Activated T-helper 17 cell treated with anti-CD3 and anti-CD28 coated beads, Interleukin-2, amount 50 U/mL, for 72 hours (primary cell): Measurements from ENCODE around the gene SCAMP3. TPM values are rescaled to one million over a fixed set of nuclear protein-coding genes. Genes with fewer than 3 reads are reported as not detected.
"Not testable (repeated sequence)": the region's sequence is repeated elsewhere in the genome, so short reads cannot be mapped to it uniquely, and the experiment has no call there.

ENCODE experiments used
- ATAC-seq: fragments of 150-1000 bp; cut with Tn5 transposase; replicated peaks from 2 replicates; pipeline ENCODE4 v1.10.0; 2021; ENCODE audit warnings: mild to moderate bottlenecking, moderate library complexity
- H3K27ac Mint-ChIP-seq: one replicate; pipeline ENCODE4 v1.8.0; 2022; ENCODE audit warnings: mixed read lengths
- H3K27me3 Mint-ChIP-seq: one replicate; pipeline ENCODE4 v1.8.0; 2022; ENCODE audit warnings: mixed read lengths
- H3K36me3 Mint-ChIP-seq: one replicate; pipeline ENCODE4 v1.8.0; 2022; ENCODE audit warnings: low read depth, mild to moderate bottlenecking, mixed read lengths
- H3K4me1 Mint-ChIP-seq: one replicate; pipeline ENCODE4 v1.8.0; 2022; ENCODE audit warnings: mixed read lengths
- H3K4me3 Mint-ChIP-seq: one replicate; pipeline ENCODE4 v1.8.0; 2022; ENCODE audit warnings: mild to moderate bottlenecking, mixed read lengths
- H3K9me3 Mint-ChIP-seq: one replicate; pipeline ENCODE4 v1.8.0; 2022; ENCODE audit warnings: mixed read lengths
- total RNA-seq, 2 donors: library from RNA; stranded (reverse); gene quantifications; one replicate each; pipeline ENCODE4 v1.2.3, GENCODE V29; 2022

SCAMP3 gene
- total RNA-seq, 2 donors from 2014 or later: 84.0 to 123 TPM

GRCh38 chr1:155241069-155241679 is 21.0 kb downstream of the SCAMP3 start:
- peaks cover 22% of the 10 kb centered on the region for H3K4me1 Mint-ChIP-seq

GRCh38 chr1:155236451-155236850 is 25.7 kb downstream of the SCAMP3 start:
- Mint-ChIP-seq H3K4me3 (no peak overlapping the region), H3K9me3 (no peaks in the 10 kb centered on the region), H3K27me3 (no peaks in the 10 kb centered on the region), H3K36me3 (peaks cover 44% of the 10 kb centered on the region), H3K27ac (peak overlapping the region; percentile 58), H3K4me1 (peaks cover 13% of the 10 kb centered on the region)
- ATAC-seq: no peak

More at GRCh38 chr1:155241069-155241679, 21.0 kb downstream of the SCAMP3 start:
- ATAC-seq: peak; percentile 55
- H3K27me3 Mint-ChIP-seq: no peaks in the 10 kb centered on the region
- peak overlapping the region; percentile 75 for H3K4me3 Mint-ChIP-seq
- no peaks in the 10 kb centered on the region for H3K9me3 Mint-ChIP-seq
- peak overlapping the region; percentile 94 for H3K27ac Mint-ChIP-seq
- H3K36me3 Mint-ChIP-seq: peaks cover 52% of the 10 kb centered on the region

GRCh38 chr1:155235375-155235774 is 26.8 kb downstream of the SCAMP3 start:
- H3K27ac Mint-ChIP-seq: peak overlapping the region; percentile 58

GRCh38 chr1:155233502-155233901 is 28.7 kb downstream of the SCAMP3 start:
- ATAC-seq: not testable (repeated sequence)

More at GRCh38 chr1:155235375-155235774, 26.8 kb downstream of the SCAMP3 start:
- H3K36me3 Mint-ChIP-seq: peaks cover 44% of the 10 kb centered on the region
- H3K4me1 Mint-ChIP-seq, H3K9me3 Mint-ChIP-seq, H3K27me3 Mint-ChIP-seq: not testable (repeated sequence)
- peak overlapping the region; percentile 27 for H3K4me3 Mint-ChIP-seq
- ATAC-seq: peak; percentile 48

GRCh38 chr1:155232001-155232978 is 29.9 kb downstream of the SCAMP3 start:
- H3K27me3 Mint-ChIP-seq, H3K4me1 Mint-ChIP-seq, H3K4me3 Mint-ChIP-seq, H3K9me3 Mint-ChIP-seq, ATAC-seq: not testable (repeated sequence)
- Mint-ChIP-seq H3K27ac (peak overlapping the region; percentile 9), H3K36me3 (peaks cover 22% of the 10 kb centered on the region)

More at GRCh38 chr1:155233502-155233901, 28.7 kb downstream of the SCAMP3 start:
- not testable (repeated sequence) for H3K4me3 Mint-ChIP-seq, H3K9me3 Mint-ChIP-seq, H3K27me3 Mint-ChIP-seq, H3K27ac Mint-ChIP-seq, H3K4me1 Mint-ChIP-seq
- H3K36me3 Mint-ChIP-seq: peaks cover 32% of the 10 kb centered on the region

- H3K4me3 Mint-ChIP-seq, H3K27me3 Mint-ChIP-seq, ATAC-seq, H3K9me3 Mint-ChIP-seq: not testable (repeated sequence)
- peaks cover 11% of the 10 kb centered on the region for H3K4me1 Mint-ChIP-seq
- peak overlapping the region; percentile 18 for H3K27ac Mint-ChIP-seq
- H3K36me3 Mint-ChIP-seq: peaks cover 22% of the 10 kb centered on the region
These were observed 30.9 kb downstream of the SCAMP3 start for GRCh38 chr1:155231302-155231701.

- H3K27ac Mint-ChIP-seq: peak overlapping the region; percentile 90
- H3K4me3 Mint-ChIP-seq: peak overlapping the region; percentile 99
- H3K9me3 Mint-ChIP-seq: no peaks in the 10 kb centered on the region
- H3K4me1 Mint-ChIP-seq: peaks cover 6% of the 10 kb centered on the region
- H3K36me3 Mint-ChIP-seq: peaks cover 33% of the 10 kb centered on the region
- H3K27me3 Mint-ChIP-seq: no peaks in the 10 kb centered on the region
- ATAC-seq: no peak
These were observed 34.1 kb downstream of the SCAMP3 start for GRCh38 chr1:155228096-155228427.

- Mint-ChIP-seq H3K36me3 (peaks cover 33% of the 10 kb centered on the region), H3K27me3 (no peaks in the 10 kb centered on the region), H3K4me1 (peaks cover 6% of the 10 kb centered on the region), H3K4me3 (peak overlapping the region; percentile 99), H3K27ac (peak overlapping the region; percentile 90), H3K9me3 (no peaks in the 10 kb centered on the region)
- peak; percentile 97 for ATAC-seq
These were observed 34.7 kb downstream of the SCAMP3 start for GRCh38 chr1:155227261-155228095.

- Mint-ChIP-seq H3K27me3 (no peaks in the 10 kb centered on the region), H3K9me3 (no peaks in the 10 kb centered on the region), H3K36me3 (peaks cover 33% of the 10 kb centered on the region), H3K4me1 (peaks cover 6% of the 10 kb centered on the region), H3K27ac (peak overlapping the region; percentile 90), H3K4me3 (peak overlapping the region; percentile 99)
- peak; percentile 60 for ATAC-seq
These were observed 35.3 kb downstream of the SCAMP3 start for GRCh38 chr1:155226910-155227260.

GRCh38 chr1:155226188-155226909 is 35.8 kb downstream of the SCAMP3 start:
- Mint-ChIP-seq H3K27me3 (no peaks in the 10 kb centered on the region), H3K4me1 (peaks cover 6% of the 10 kb centered on the region), H3K9me3 (no peaks in the 10 kb centered on the region), H3K36me3 (peaks cover 33% of the 10 kb centered on the region), H3K27ac (peak overlapping the region; percentile 90), H3K4me3 (peak overlapping the region; percentile 99)
- ATAC-seq: peak; percentile 55

- H3K27ac Mint-ChIP-seq: peak overlapping the region; percentile 90
These were observed 36.8 kb downstream of the SCAMP3 start for GRCh38 chr1:155225404-155225759.

GRCh38 chr1:155223047-155223446 is 39.1 kb downstream of the SCAMP3 start:
- no peak overlapping the region for H3K27ac Mint-ChIP-seq

More at GRCh38 chr1:155225404-155225759, 36.8 kb downstream of the SCAMP3 start:
- not testable (repeated sequence) for ATAC-seq, H3K4me1 Mint-ChIP-seq, H3K9me3 Mint-ChIP-seq, H3K27me3 Mint-ChIP-seq
- peaks cover 33% of the 10 kb centered on the region for H3K36me3 Mint-ChIP-seq
- H3K4me3 Mint-ChIP-seq: peak overlapping the region; percentile 99

GRCh38 chr1:155220211-155220965 is 41.8 kb downstream of the SCAMP3 start:
- not testable (repeated sequence) for H3K9me3 Mint-ChIP-seq

More at GRCh38 chr1:155223047-155223446, 39.1 kb downstream of the SCAMP3 start:
- H3K9me3 Mint-ChIP-seq: no peaks in the 10 kb centered on the region
- H3K4me1 Mint-ChIP-seq: peaks cover 20% of the 10 kb centered on the region
- H3K27me3 Mint-ChIP-seq: no peaks in the 10 kb centered on the region
- ATAC-seq: no peak
- peaks cover 33% of the 10 kb centered on the region for H3K36me3 Mint-ChIP-seq
- no peak overlapping the region for H3K4me3 Mint-ChIP-seq

More at GRCh38 chr1:155220211-155220965, 41.8 kb downstream of the SCAMP3 start:
- Mint-ChIP-seq H3K27ac (peak overlapping the region; percentile 68), H3K4me1 (peaks cover 14% of the 10 kb centered on the region), H3K36me3 (peaks cover 11% of the 10 kb centered on the region)
- not testable (repeated sequence) for ATAC-seq, H3K4me3 Mint-ChIP-seq, H3K27me3 Mint-ChIP-seq
